H1 (cell line): ENCODE results near the gene TTLL9. TPM values are rescaled to one million over a fixed set of nuclear protein-coding genes. Genes with fewer than 3 reads are reported as not detected.

ENCODE experiments used
- CTCF ChIA-PET: fragments of 300-600 bp; sonication (Branson Sonifier 250); formaldehyde crosslinking; loops from one replicate; lab custom pipeline; 2021; ENCODE audit not compliant: partially characterized antibody; lab: Charles Lee
- POLR2A ChIA-PET: fragments of 300-600 bp; sonication (Branson Sonifier 250); formaldehyde crosslinking; loops from one replicate; lab custom pipeline; 2021; ENCODE audit warnings: inconsistent platforms; ENCODE audit not compliant: partially characterized antibody; lab: Charles Lee
- DNase-seq, 2 experiments: peaks; one replicate each; pipeline versions ENCODE4 v3.0.0 to v3.0.0-alpha.2; 2010 to 2022; ENCODE audit warnings: low spot score in 2 of 2, low read depth in 1 of 2, mixed read lengths in 1 of 2
- FAIRE-seq: peaks from 2 replicates; lab custom pipeline; 2011; peaks lifted over from hg19 to GRCh38; lab: Jason Lieb, UNC
- H2AFZ ChIP-seq: 2 replicates; pipeline ENCODE4 v1.8.1; 2012; ENCODE audit warnings: low read length, inconsistent platforms
- H2AK5ac ChIP-seq: 2 replicates; pipeline ENCODE4 v1.6.1; 2013; ENCODE audit warnings: low read depth, low read length
- H2BK120ac ChIP-seq: replicated peaks from 2 replicates; pipeline ENCODE3; 2013; ENCODE audit warnings: low read depth, low read length, inconsistent platforms
- H2BK12ac ChIP-seq: 2 replicates; pipeline ENCODE4 v1.6.1; 2013; ENCODE audit warnings: low read depth, low read length
- H2BK15ac ChIP-seq: 2 replicates; pipeline ENCODE4 v1.6.1; 2013; ENCODE audit warnings: low read length
- H2BK20ac ChIP-seq: 2 replicates; pipeline ENCODE4 v1.6.1; 2013; ENCODE audit warnings: low read length
- H2BK5ac ChIP-seq: 2 replicates; pipeline ENCODE4 v1.6.1; 2013; ENCODE audit warnings: low read depth, low read length
- H3K14ac ChIP-seq: 2 replicates; pipeline ENCODE4 v1.6.1; 2013; ENCODE audit warnings: inconsistent platforms; ENCODE audit not compliant: insufficient read length
- H3K18ac ChIP-seq: 2 replicates; pipeline ENCODE4 v1.6.1; 2013; ENCODE audit warnings: low read length; ENCODE audit errors: extremely low read depth
- H3K23ac ChIP-seq: 2 replicates; pipeline ENCODE4 v1.6.1; 2013; ENCODE audit warnings: inconsistent platforms; ENCODE audit not compliant: insufficient read length
- H3K23me2 ChIP-seq: 2 replicates; pipeline ENCODE4 v1.6.1; 2013; ENCODE audit warnings: low read depth, low read length
- H3K27ac ChIP-seq: 2 replicates; pipeline ENCODE4 v1.6.1; 2011; ENCODE audit warnings: low read depth, low read length, inconsistent platforms
- H3K27me3 ChIP-seq, 4 experiments: replicated peaks in 1 of 4; 1 replicate in 1 of 4; 2 replicates in 3 of 4; pipeline versions ENCODE4 v1.6.1 to v1.8.1; 2011 to 2013; ENCODE audit warnings: low read length in 3 of 4, mild to moderate bottlenecking in 3 of 4, inconsistent platforms in 2 of 4, mixed read lengths in 2 of 4, moderate library complexity in 1 of 4; ENCODE audit not compliant: control insufficient read depth in 3 of 4, insufficient read depth in 3 of 4; ENCODE audit errors: extremely low read depth in 1 of 4
- H3K36me3 ChIP-seq, 4 experiments: 2 replicates each; pipeline versions ENCODE4 v1.6.1 to v1.8.1; 2011 to 2013; ENCODE audit warnings: mild to moderate bottlenecking in 4 of 4, low read length in 3 of 4, moderate library complexity in 2 of 4, control low read depth in 1 of 4, inconsistent platforms in 1 of 4; ENCODE audit not compliant: insufficient read depth in 4 of 4, control insufficient read depth in 2 of 4
- H3K4ac ChIP-seq: replicated peaks from 2 replicates; pipeline ENCODE3; 2013; ENCODE audit warnings: low read length, low read depth, mixed read lengths, inconsistent platforms; ENCODE audit not compliant: insufficient read length
- H3K4me1 ChIP-seq, 4 experiments: replicated peaks in 1 of 4; 1 replicate in 1 of 4; 2 replicates in 3 of 4; pipeline versions ENCODE4 v1.6.1 to v1.8.1; 2011 to 2013; ENCODE audit warnings: low read length in 3 of 4, inconsistent platforms in 2 of 4, mixed read lengths in 1 of 4; ENCODE audit not compliant: insufficient read depth in 4 of 4, control insufficient read depth in 3 of 4
- H3K4me2 ChIP-seq, 2 experiments: 2 replicates each; pipeline versions ENCODE4 v1.6.1 to v1.8.1; 2011 to 2013; ENCODE audit warnings: low read depth in 2 of 2, low read length in 2 of 2, control low read depth in 1 of 2, inconsistent platforms in 1 of 2, mild to moderate bottlenecking in 1 of 2; ENCODE audit not compliant: insufficient read depth in 1 of 2
- H3K4me3 ChIP-seq, 4 experiments: fragments of 200-600, 300-600 bp in 1 of 4; sonication (generic), shearing (Covaris generic), sonication (Bioruptor Twin) in 1 of 4; 2 replicates each; pipeline versions ENCODE4 v1.5.1 to v1.8.1; 2011 to 2016; ENCODE audit warnings: low read length in 4 of 4, low read depth in 3 of 4, control low read depth in 2 of 4, inconsistent platforms in 2 of 4, mild to moderate bottlenecking in 2 of 4, mixed read lengths in 1 of 4, moderate library complexity in 1 of 4; ENCODE audit not compliant: insufficient read depth in 2 of 4; ENCODE audit errors: extremely low read depth in 1 of 4
- H3K56ac ChIP-seq: replicated peaks from 2 replicates; pipeline ENCODE3; 2013; ENCODE audit warnings: low read depth, mild to moderate bottlenecking, mixed read lengths, low read length, inconsistent platforms; ENCODE audit not compliant: insufficient read length
- H3K79me1 ChIP-seq: 2 replicates; pipeline ENCODE4 v1.6.1; 2013; ENCODE audit warnings: low read depth, low read length, control low read depth
- H3K79me2 ChIP-seq, 2 experiments: 2 replicates each; pipeline versions ENCODE4 v1.6.1 to v1.8.1; 2012 to 2013; ENCODE audit warnings: low read length in 2 of 2, mild to moderate bottlenecking in 2 of 2, inconsistent platforms in 1 of 2; ENCODE audit not compliant: insufficient read depth in 2 of 2, control insufficient read depth in 1 of 2
- H3K9ac ChIP-seq, 4 experiments: replicated peaks in 1 of 4; 1 replicate in 1 of 4; 2 replicates in 3 of 4; pipeline versions ENCODE4 v1.6.1 to v1.8.1; 2011 to 2013; ENCODE audit warnings: low read depth in 3 of 4, low read length in 3 of 4, control low read depth in 2 of 4, mild to moderate bottlenecking in 2 of 4, moderate library complexity in 2 of 4, inconsistent platforms in 1 of 4; ENCODE audit errors: extremely low read depth in 1 of 4
- H3K9me3 ChIP-seq, 2 experiments: 2 replicates each; pipeline versions ENCODE4 v1.6.1 to v1.8.1; 2012 to 2013; ENCODE audit warnings: mild to moderate bottlenecking in 2 of 2, moderate library complexity in 2 of 2, control low read depth in 1 of 2, inconsistent platforms in 1 of 2, low read depth in 1 of 2, low read length in 1 of 2, mixed read lengths in 1 of 2; ENCODE audit not compliant: insufficient read depth in 2 of 2
- H4K20me1 ChIP-seq, 2 experiments: replicated peaks in 1 of 2; 2 replicates each; pipeline versions ENCODE3 to v1.8.1; 2011 to 2013; ENCODE audit warnings: inconsistent platforms in 2 of 2, low read length in 2 of 2, mild to moderate bottlenecking in 1 of 2; ENCODE audit not compliant: insufficient read depth in 2 of 2, control insufficient read depth in 1 of 2
- H4K5ac ChIP-seq: 2 replicates; pipeline ENCODE4 v1.6.1; 2013; ENCODE audit warnings: low read length, low read depth, mixed read lengths, inconsistent platforms; ENCODE audit not compliant: insufficient read length
- H4K8ac ChIP-seq: 2 replicates; pipeline ENCODE4 v1.8.0; 2013; ENCODE audit warnings: mild to moderate bottlenecking, moderate library complexity, low read length, inconsistent platforms; ENCODE audit not compliant: insufficient read depth; ENCODE audit errors: extremely low read depth
- H4K91ac ChIP-seq: replicated peaks from 2 replicates; pipeline ENCODE3; 2013; ENCODE audit warnings: low read length, mixed read lengths, inconsistent platforms; ENCODE audit not compliant: insufficient read length
- KDM1A ChIP-seq: fragments of 200-600, 300-600 bp; sonication (generic); IDR thresholded peaks from 2 replicates; pipeline ENCODE4 v1.7.1; 2016; ENCODE audit warnings: mild to moderate bottlenecking, low read length, borderline replicate concordance
- MAX ChIP-seq: IDR thresholded peaks from 2 replicates; pipeline ENCODE4 v1.6.1; 2012; ENCODE audit warnings: inconsistent platforms
- POU5F1 ChIP-seq: IDR thresholded peaks from 2 replicates; pipeline ENCODE4 v1.6.1; 2011; ENCODE audit warnings: low read depth, mild to moderate bottlenecking, low read length, moderate library complexity
- RBBP5 ChIP-seq: IDR thresholded peaks from 2 replicates; pipeline ENCODE4 v1.7.1; 2012; ENCODE audit warnings: low read depth, mild to moderate bottlenecking, inconsistent platforms, low read length, moderate library complexity, borderline replicate concordance
- WGBS, 2 experiments: shearing (Covaris generic) in 1 of 2; methylation state at CpG; one replicate each; pipeline versions ENCODE4 v1.1.6 to v1.1.7; 2013 to 2015; ENCODE audit warnings: low lambda C conversion rate in 2 of 2, mixed read lengths in 2 of 2, inconsistent platforms in 1 of 2, low coverage in 1 of 2, missing lambda C conversion rate in 1 of 2; ENCODE audit not compliant: insufficient replicate concordance in 2 of 2, insufficient coverage in 1 of 2, insufficient read length in 1 of 2; ENCODE audit errors: extremely low coverage in 1 of 2, missing lambda C conversion rate in 1 of 2; 5-methylcytosine and 5-hydroxymethylcytosine counted together
- polyA plus RNA-seq, 7 experiments: library from polyadenylated mRNA; depleted of rRNA in 3 of 7; stranded (reverse) in 5 of 7; unstranded in 2 of 7; fragments of >200 nt in 5 of 7; fragments of 200-250 nt in 2 of 7; gene quantifications; 1 replicate in 5 of 7; 2 replicates in 1 of 7; 4 replicates in 1 of 7; pipeline versions ENCODE4 v1.2.1 to v1.2.3, GENCODE V29; 2011 to 2013; ENCODE audit warnings: missing spikeins in 2 of 7, mixed read lengths in 2 of 7
- total RNA-seq: library from RNA; stranded (reverse); fragmentation: NEBNext Ultra II Directional; extraction: Animal tissue kit (Norgen Biotek cat#: 25700); gene quantifications from 2 replicates; pipeline ENCODE4 v1.2.1, GENCODE V29; 2021

TTLL9 gene
- total and polyA plus RNA-seq, 2 of the 8 experiments (the other 6 are each of a cell fraction or from before 2014, with no cell fraction given): 0.06 TPM; not detected in 1

- Histone ChIP-seq H3K18ac (no peak overlapping the region), H3K14ac (no peak overlapping the region), H2BK120ac (peak overlapping the region; percentile 24), H3K9me3 (no peaks in the 10 kb centered on the region), H3K27ac (no peak overlapping the region), H2BK15ac (peak overlapping the region; percentile 93; the same call in 1 of the 2 replicates), H2BK12ac (peak overlapping the region; percentile 64; the same call in 1 of the 2 replicates), H3K56ac (no peak overlapping the region), H4K5ac (no peak overlapping the region), H2AK5ac (no peak overlapping the region; the same call in 1 of the 2 replicates), H3K23ac (no peak overlapping the region), H2BK20ac (peak overlapping the region; percentile 91; the same call in 1 of the 2 replicates), H4K91ac (peak overlapping the region; percentile 14), H2AFZ (peak overlapping the region; percentile 40; the same call in 1 of the 2 replicates), H3K79me1 (no peaks in the 10 kb centered on the region), H3K79me2 (no peaks in the 10 kb centered on the region), H4K8ac (no peak overlapping the region; the same call in 1 of the 2 replicates), H3K4me3 (no peak overlapping the region), H3K27me3 (no peaks in the 10 kb centered on the region), H3K4me2 (no peak overlapping the region), H3K9ac (no peak overlapping the region), H2BK5ac (no peak overlapping the region), H3K4ac (no peak overlapping the region), H3K36me3 (no peaks in the 10 kb centered on the region), H3K23me2 (no peaks in the 10 kb centered on the region), H3K4me1 (peaks cover 0 to 22% (median 16%) of the 10 kb centered on the region in 4 experiments; a peak in 6 of 7 replicates), H4K20me1 (no peaks in the 10 kb centered on the region)
- POLR2A ChIA-PET: interaction anchor here (1.3 to 2.0 kb wide), 3 partner anchors 9 to 15 kb away, joined by 3 to 9 read pairs (median 6); no protein-coding TSS in a partner anchor
- DNase-seq: no peak
- CTCF ChIA-PET: interaction anchor here (0.9 to 3.0 kb wide), 12 partner anchors 15 to 97 kb away, joined by 3 to 19 read pairs (median 4); no protein-coding TSS in a partner anchor
- no peak for FAIRE-seq
- WGBS, 2 experiments: 73% methylated on average over 11 of the region's 11 CpGs; no CpG with 5 or more reads in 1 of the 2 experiments
- TF ChIP-seq KDM1A (peak; percentile 57; the same call in 1 of the 2 replicates), RBBP5 (no peak), MAX (peak; percentile 32; the same call in 1 of the 2 replicates), POU5F1 (no peak)
Measured at GRCh38 chr20:31920275-31920855, 49.9 kb downstream of the TTLL9 start.
